Chondrocyte (in vitro differentiated cells): ENCODE results near the gene DSTN. TPM values are rescaled to one million over a fixed set of nuclear protein-coding genes. Genes with fewer than 3 reads are reported as not detected.

ENCODE experiments used
- DNase-seq: peaks from one replicate; pipeline ENCODE4 v3.0.0; 2021; ENCODE audit warnings: mixed read lengths, low spot score
- H3K27ac Mint-ChIP-seq: one replicate; pipeline ENCODE4 v1.8.0; 2021; ENCODE audit warnings: mild to moderate bottlenecking, moderate library complexity, mixed read lengths; ENCODE audit not compliant: unreplicated experiment
- H3K27me3 Mint-ChIP-seq: 2 replicates; pipeline ENCODE4 v1.8.0; 2021; ENCODE audit warnings: low read depth, mixed read lengths
- H3K36me3 Mint-ChIP-seq: 2 replicates; pipeline ENCODE4 v1.8.0; 2021; ENCODE audit warnings: low read depth, mixed read lengths
- H3K4me1 Mint-ChIP-seq: 2 replicates; pipeline ENCODE4 v1.8.0; 2021; ENCODE audit warnings: low read depth, mild to moderate bottlenecking, mixed read lengths
- H3K4me3 Mint-ChIP-seq: one replicate; pipeline ENCODE4 v1.8.0; 2021; ENCODE audit warnings: mild to moderate bottlenecking, moderate library complexity, mixed read lengths; ENCODE audit not compliant: unreplicated experiment
- H3K9me3 Mint-ChIP-seq: 2 replicates; pipeline ENCODE4 v1.8.0; 2021; ENCODE audit warnings: low read depth, mixed read lengths
- total RNA-seq: library from RNA; stranded (reverse); gene quantifications from 3 replicates; pipeline ENCODE4 v1.2.1, GENCODE V29; 2021
- TF ChIP-seq, protein P1 (sequence below): fragments of 200-600 bp; sonication (generic); IDR thresholded peaks from 2 replicates; pipeline ENCODE4 v1.5.0; 2021; ENCODE audit warnings: antibody characterized with exemption, mild to moderate bottlenecking, moderate library complexity

Gene DSTN
- total RNA-seq, 1 donor from 2014 or later, result 1,290 TPM

DNA sequence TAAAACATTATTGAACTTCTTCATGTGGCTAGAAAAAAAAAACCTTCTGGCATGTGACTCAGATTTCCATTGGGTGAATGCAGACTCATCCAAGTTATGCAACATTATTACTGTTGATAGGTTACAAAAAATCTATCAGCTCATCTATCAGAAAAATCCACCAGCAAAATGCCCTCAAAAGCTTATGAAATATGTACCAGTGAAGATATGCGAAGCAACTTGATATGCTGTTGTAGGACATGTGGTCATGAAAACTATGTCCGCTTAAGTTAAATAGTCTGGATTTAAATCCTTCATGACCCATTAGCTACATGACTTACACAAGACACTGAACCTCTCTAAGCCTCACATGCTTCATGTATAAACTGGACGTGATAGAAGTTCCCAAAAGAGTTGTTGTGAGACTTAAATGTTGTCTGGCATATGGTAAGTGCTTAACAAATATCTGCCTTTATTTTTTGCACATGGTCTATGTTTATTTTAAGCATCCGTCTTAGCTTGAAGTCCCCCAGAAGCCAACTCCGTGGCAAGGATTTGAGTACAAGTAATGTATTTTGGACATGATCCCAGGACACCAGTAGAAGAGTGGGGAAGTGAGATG lies 26.2 kb upstream of the DSTN start:
- Mint-ChIP-seq H3K4me3 (peak overlapping the region; percentile 31), H3K4me1 (peaks cover 71% of the 10 kb centered on the region), H3K36me3 (no peaks in the 10 kb centered on the region), H3K27me3 (no peaks in the 10 kb centered on the region), H3K9me3 (no peaks in the 10 kb centered on the region), H3K27ac (peak overlapping the region; percentile 93)
- no peak for DNase-seq
- TF ChIP-seq, protein P1, sequence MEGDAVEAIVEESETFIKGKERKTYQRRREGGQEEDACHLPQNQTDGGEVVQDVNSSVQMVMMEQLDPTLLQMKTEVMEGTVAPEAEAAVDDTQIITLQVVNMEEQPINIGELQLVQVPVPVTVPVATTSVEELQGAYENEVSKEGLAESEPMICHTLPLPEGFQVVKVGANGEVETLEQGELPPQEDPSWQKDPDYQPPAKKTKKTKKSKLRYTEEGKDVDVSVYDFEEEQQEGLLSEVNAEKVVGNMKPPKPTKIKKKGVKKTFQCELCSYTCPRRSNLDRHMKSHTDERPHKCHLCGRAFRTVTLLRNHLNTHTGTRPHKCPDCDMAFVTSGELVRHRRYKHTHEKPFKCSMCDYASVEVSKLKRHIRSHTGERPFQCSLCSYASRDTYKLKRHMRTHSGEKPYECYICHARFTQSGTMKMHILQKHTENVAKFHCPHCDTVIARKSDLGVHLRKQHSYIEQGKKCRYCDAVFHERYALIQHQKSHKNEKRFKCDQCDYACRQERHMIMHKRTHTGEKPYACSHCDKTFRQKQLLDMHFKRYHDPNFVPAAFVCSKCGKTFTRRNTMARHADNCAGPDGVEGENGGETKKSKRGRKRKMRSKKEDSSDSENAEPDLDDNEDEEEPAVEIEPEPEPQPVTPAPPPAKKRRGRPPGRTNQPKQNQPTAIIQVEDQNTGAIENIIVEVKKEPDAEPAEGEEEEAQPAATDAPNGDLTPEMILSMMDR, result no peak

DNA sequence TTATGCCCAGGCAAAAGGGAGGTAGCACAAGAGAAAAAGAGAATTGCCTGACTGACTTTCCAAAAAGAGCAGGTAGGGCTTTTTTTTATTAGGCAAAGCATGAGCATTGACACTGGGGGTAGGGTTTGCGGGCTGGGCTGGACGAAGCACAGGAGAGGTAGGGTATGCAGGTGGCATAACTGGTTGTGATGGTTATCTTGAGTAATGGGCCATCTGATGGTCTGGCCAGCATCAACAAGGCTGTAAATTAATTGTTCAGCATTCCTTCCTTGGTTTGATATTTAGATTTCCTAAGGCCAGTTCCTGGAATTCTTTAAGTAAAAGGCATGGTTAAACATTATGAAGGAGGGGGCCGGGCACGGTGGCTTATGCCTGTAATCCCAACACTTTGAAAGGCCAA lies 24.7 kb upstream of the DSTN start:
- H3K36me3 Mint-ChIP-seq, result no peaks in the 10 kb centered on the region
- DNase-seq, result no peak
- H3K4me3 Mint-ChIP-seq, result no peak overlapping the region
- H3K27ac Mint-ChIP-seq, result peak overlapping the region; percentile 78
- no peaks in the 10 kb centered on the region for H3K27me3 Mint-ChIP-seq
- TF ChIP-seq, protein P1, result no peak
- H3K4me1 Mint-ChIP-seq, result peaks cover 64% of the 10 kb centered on the region
- H3K9me3 Mint-ChIP-seq, result no peaks in the 10 kb centered on the region

DNA sequence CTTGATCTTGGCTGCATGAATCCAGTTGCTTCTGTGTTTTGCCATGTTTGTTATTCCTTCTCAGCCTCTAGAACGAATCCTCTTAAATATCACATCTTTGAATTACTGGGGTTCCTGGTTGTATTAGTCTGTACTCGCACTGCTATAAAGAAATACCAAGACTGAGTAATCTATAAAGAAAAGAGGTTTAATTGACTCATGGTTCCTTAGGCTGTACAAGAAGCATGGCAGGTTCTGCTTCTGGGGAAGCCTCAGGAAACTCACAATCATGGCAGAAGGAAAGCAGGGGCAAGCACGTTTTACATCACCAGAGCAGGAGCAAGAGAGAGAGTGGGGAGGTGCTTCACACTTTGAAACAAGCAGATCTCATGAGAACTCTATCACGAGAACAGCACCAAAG lies 20.7 kb upstream of the DSTN start:
- no peaks in the 10 kb centered on the region for H3K27me3 Mint-ChIP-seq
- no peak overlapping the region for H3K4me3 Mint-ChIP-seq
- H3K27ac Mint-ChIP-seq, result no peak overlapping the region
- DNase-seq, result no peak
- H3K9me3 Mint-ChIP-seq, result no peaks in the 10 kb centered on the region
- TF ChIP-seq, protein P1, result no peak
- peaks cover 27% of the 10 kb centered on the region for H3K4me1 Mint-ChIP-seq
- no peaks in the 10 kb centered on the region for H3K36me3 Mint-ChIP-seq

DNA sequence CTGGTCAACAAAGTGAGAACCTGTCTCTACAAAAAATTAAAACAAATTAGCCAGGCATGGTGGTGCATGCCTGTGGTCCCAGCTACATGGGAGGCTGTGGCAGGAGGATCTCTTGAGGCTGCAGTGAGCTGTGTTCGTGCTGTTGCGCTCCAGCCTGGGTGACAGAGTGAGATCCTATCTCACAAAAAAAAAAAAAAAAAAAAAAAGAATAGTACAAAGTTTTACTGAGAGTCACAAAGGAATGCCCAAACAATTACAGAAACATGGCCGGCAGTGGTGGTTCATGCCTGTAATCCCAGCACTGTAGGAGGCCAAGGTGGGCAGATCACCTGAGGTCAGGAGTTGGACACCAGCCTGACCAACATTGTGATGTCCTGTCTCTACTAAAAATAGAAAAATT lies 14.8 kb upstream of the DSTN start:
- Mint-ChIP-seq H3K27me3 (no peaks in the 10 kb centered on the region), H3K4me1 (peaks cover 53% of the 10 kb centered on the region), H3K9me3 (no peaks in the 10 kb centered on the region), H3K4me3 (no peak overlapping the region), H3K27ac (no peak overlapping the region), H3K36me3 (no peaks in the 10 kb centered on the region)
- TF ChIP-seq, protein P1, result no peak
- DNase-seq, result no peak

DNA sequence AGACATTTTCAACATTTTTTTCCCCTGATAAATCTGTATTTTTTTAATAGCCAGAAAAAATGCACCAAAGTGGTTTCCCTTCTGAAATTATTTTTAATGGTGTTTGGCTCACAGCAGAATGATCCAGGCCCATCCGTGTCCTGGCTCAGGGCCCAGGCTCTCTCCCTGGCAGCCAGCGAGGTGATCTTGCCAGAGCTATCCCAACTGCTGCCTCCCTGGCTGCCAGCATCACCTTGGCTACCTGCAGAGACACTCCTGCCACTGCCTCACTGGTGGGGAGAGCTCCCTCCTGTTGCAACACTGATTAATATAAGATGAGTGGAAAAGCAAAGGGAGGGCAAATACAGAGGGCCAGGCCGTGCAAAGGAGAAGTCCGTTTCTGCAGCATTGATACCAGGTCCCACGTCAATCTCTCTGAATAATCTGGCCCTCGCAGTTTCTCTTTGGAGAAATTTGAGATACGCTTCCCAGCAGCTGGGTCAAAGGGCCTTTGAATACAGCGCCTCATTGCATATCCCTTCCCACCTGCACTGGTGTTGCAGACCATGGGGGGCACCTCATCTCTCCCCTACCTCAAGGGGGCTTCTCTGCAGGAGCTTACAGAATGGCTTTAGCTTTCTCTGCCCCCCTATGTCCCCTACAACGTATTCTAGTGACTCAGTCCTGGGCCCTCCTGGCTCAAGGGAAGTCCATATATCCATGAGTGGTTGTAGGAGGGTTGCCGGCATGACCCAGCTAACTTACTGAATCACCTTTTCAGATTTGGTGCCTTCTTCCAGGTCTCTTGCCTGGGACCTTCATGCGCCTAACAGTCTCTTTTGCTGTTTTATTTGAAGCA lies 12.8 kb upstream of the DSTN start:
- TF ChIP-seq, protein P1, result no peak

More for the DNA sequence above, 12.8 kb upstream of the DSTN start:
- Mint-ChIP-seq H3K36me3 (no peaks in the 10 kb centered on the region), H3K9me3 (no peaks in the 10 kb centered on the region), H3K4me1 (peaks cover 71% of the 10 kb centered on the region), H3K4me3 (peak overlapping the region; percentile 71), H3K27me3 (no peaks in the 10 kb centered on the region), H3K27ac (peak overlapping the region; percentile 100)
- no peak for DNase-seq
